ENCODE measurements around the gene DNAJC5.
"Not testable (repeated sequence)": the region's sequence is repeated elsewhere in the genome, so short reads cannot be mapped to it uniquely, and the experiment has no call there.

The DNAJC5 gene

GRCh38 chr20:63968928-63969760 is 74.2 kb downstream of the DNAJC5 start:
- Histone ChIP-seq H3K4me1 (ENCODE audit: control insufficient read depth in 1 of 2, insufficient read depth in 2 of 2, low read length in 2 of 2) (peaks cover 6 to 21% of the 10 kb centered on the region in 2 donors), H3K27me3 (ENCODE audit: low read depth, low read length) (no peaks in the 10 kb centered on the region), H3K9me3 (ENCODE audit: control insufficient read depth in 1 of 2, low read length in 2 of 2) (no peaks in the 10 kb centered on the region), H3K27ac (ENCODE audit: low read length) (peak overlapping the region; percentile 31), H3K4me3 (ENCODE audit: low read depth in 1 of 2, low read length in 2 of 2) (peak overlapping the region; percentile 42 to 76), H3K36me3 (ENCODE audit: control insufficient read depth in 1 of 2, insufficient read depth in 2 of 2, low read length in 2 of 2) (peaks cover 0 to 22% of the 10 kb centered on the region in 2 donors)

- H3K27me3 ChIP-seq (ENCODE audit: low read depth, low read length), result no peaks in the 10 kb centered on the region
- H3K36me3 ChIP-seq (ENCODE audit: control insufficient read depth in 1 of 2, insufficient read depth in 2 of 2, low read length in 2 of 2), result peaks cover 0 to 18% of the 10 kb centered on the region in 2 donors
- no peaks in the 10 kb centered on the region for H3K9me3 ChIP-seq (ENCODE audit: control insufficient read depth in 1 of 2, low read length in 2 of 2)
- H3K27ac ChIP-seq (ENCODE audit: low read length), result peak within 1 kb of the TSS; percentile 31
- peaks cover 6 to 24% of the 10 kb centered on the region in 2 donors for H3K4me1 ChIP-seq (ENCODE audit: control insufficient read depth in 1 of 2, insufficient read depth in 2 of 2, low read length in 2 of 2)
- H3K4me3 ChIP-seq (ENCODE audit: low read depth in 1 of 2, low read length in 2 of 2), result peak within 1 kb of the TSS; percentile 42 to 76
Measured at GRCh38 chr20:63969838-63970713, 75.2 kb downstream of the DNAJC5 start, which contains the start of gene ZNF512B. Gene ZNF512B, minus strand, starts transcription at chr20:63969930. Its CDS starts 1,980 bp downstream, at chr20:63967950.

GRCh38 chr20:63970714-63971431 is 75.9 kb downstream of the DNAJC5 start:
- Histone ChIP-seq H3K27ac (ENCODE audit: low read length) (no peak overlapping the region), H3K9me3 (ENCODE audit: control insufficient read depth in 1 of 2, low read length in 2 of 2) (no peaks in the 10 kb centered on the region), H3K36me3 (ENCODE audit: control insufficient read depth in 1 of 2, insufficient read depth in 2 of 2, low read length in 2 of 2) (peaks cover 0 to 18% of the 10 kb centered on the region in 2 donors), H3K27me3 (ENCODE audit: low read depth, low read length) (no peaks in the 10 kb centered on the region), H3K4me1 (ENCODE audit: control insufficient read depth in 1 of 2, insufficient read depth in 2 of 2, low read length in 2 of 2) (peaks cover 6 to 24% of the 10 kb centered on the region in 2 donors), H3K4me3 (ENCODE audit: low read depth in 1 of 2, low read length in 2 of 2) (no peak overlapping the region)

GRCh38 chr20:63971960-63972311 is 77.0 kb downstream of the DNAJC5 start:
- not testable (repeated sequence) for H3K36me3 ChIP-seq (ENCODE audit: control insufficient read depth in 1 of 2, insufficient read depth in 2 of 2, low read length in 2 of 2); H3K9me3 ChIP-seq (ENCODE audit: control insufficient read depth in 1 of 2, low read length in 2 of 2); H3K27me3 ChIP-seq (ENCODE audit: low read depth, low read length); H3K4me3 ChIP-seq (ENCODE audit: low read depth in 1 of 2, low read length in 2 of 2); H3K27ac ChIP-seq (ENCODE audit: low read length)
- peaks cover 6 to 24% of the 10 kb centered on the region in 2 donors for H3K4me1 ChIP-seq (ENCODE audit: control insufficient read depth in 1 of 2, insufficient read depth in 2 of 2, low read length in 2 of 2)

GRCh38 chr20:63972312-63973159 is 77.6 kb downstream of the DNAJC5 start:
- no peak overlapping the region for H3K27ac ChIP-seq (ENCODE audit: low read length)

GRCh38 chr20:63973160-63973479 is 78.2 kb downstream of the DNAJC5 start:
- Histone ChIP-seq H3K27ac (ENCODE audit: low read length) (no peak overlapping the region), H3K4me1 (ENCODE audit: control insufficient read depth in 1 of 2, insufficient read depth in 2 of 2, low read length in 2 of 2) (peaks cover 6 to 24% of the 10 kb centered on the region in 2 donors), H3K36me3 (ENCODE audit: control insufficient read depth in 1 of 2, insufficient read depth in 2 of 2, low read length in 2 of 2) (no peaks in the 10 kb centered on the region), H3K9me3 (ENCODE audit: control insufficient read depth in 1 of 2, low read length in 2 of 2) (no peaks in the 10 kb centered on the region), H3K27me3 (ENCODE audit: low read depth, low read length) (no peaks in the 10 kb centered on the region), H3K4me3 (ENCODE audit: low read depth in 1 of 2, low read length in 2 of 2) (no peak overlapping the region)

More at GRCh38 chr20:63972312-63973159, 77.6 kb downstream of the DNAJC5 start:
- Histone ChIP-seq H3K27me3 (ENCODE audit: low read depth, low read length) (no peaks in the 10 kb centered on the region), H3K4me1 (ENCODE audit: control insufficient read depth in 1 of 2, insufficient read depth in 2 of 2, low read length in 2 of 2) (peaks cover 6 to 24% of the 10 kb centered on the region in 2 donors), H3K4me3 (ENCODE audit: low read depth in 1 of 2, low read length in 2 of 2) (no peak overlapping the region), H3K9me3 (ENCODE audit: control insufficient read depth in 1 of 2, low read length in 2 of 2) (no peaks in the 10 kb centered on the region), H3K36me3 (ENCODE audit: control insufficient read depth in 1 of 2, insufficient read depth in 2 of 2, low read length in 2 of 2) (peaks cover 0 to 4% of the 10 kb centered on the region in 2 donors)

- H3K4me1 ChIP-seq (ENCODE audit: control insufficient read depth in 1 of 2, insufficient read depth in 2 of 2, low read length in 2 of 2), result peaks cover under 1 to 22% of the 10 kb centered on the region in 2 donors
- no peaks in the 10 kb centered on the region for H3K9me3 ChIP-seq (ENCODE audit: control insufficient read depth in 1 of 2, low read length in 2 of 2)
- no peak overlapping the region for H3K27ac ChIP-seq (ENCODE audit: low read length)
- peak overlapping the region in 1 of 2 donors; percentile 36 for H3K4me3 ChIP-seq (ENCODE audit: low read depth in 1 of 2, low read length in 2 of 2)
- H3K36me3 ChIP-seq (ENCODE audit: control insufficient read depth in 1 of 2, insufficient read depth in 2 of 2, low read length in 2 of 2), result no peaks in the 10 kb centered on the region
- no peaks in the 10 kb centered on the region for H3K27me3 ChIP-seq (ENCODE audit: low read depth, low read length)
Measured at GRCh38 chr20:63973636-63974401, 78.9 kb downstream of the DNAJC5 start.

GRCh38 chr20:63974402-63975200 is 79.7 kb downstream of the DNAJC5 start:
- Histone ChIP-seq H3K9me3 (ENCODE audit: control insufficient read depth in 1 of 2, low read length in 2 of 2) (no peaks in the 10 kb centered on the region), H3K27me3 (ENCODE audit: low read depth, low read length) (no peaks in the 10 kb centered on the region), H3K36me3 (ENCODE audit: control insufficient read depth in 1 of 2, insufficient read depth in 2 of 2, low read length in 2 of 2) (no peaks in the 10 kb centered on the region), H3K4me3 (ENCODE audit: low read depth in 1 of 2, low read length in 2 of 2) (no peak overlapping the region), H3K27ac (ENCODE audit: low read length) (no peak overlapping the region), H3K4me1 (ENCODE audit: control insufficient read depth in 1 of 2, insufficient read depth in 2 of 2, low read length in 2 of 2) (peaks cover 0 to 20% of the 10 kb centered on the region in 2 donors)

GRCh38 chr20:63976511-63976910 is 81.6 kb downstream of the DNAJC5 start:
- not testable (repeated sequence) for H3K4me3 ChIP-seq (ENCODE audit: low read depth in 1 of 2, low read length in 2 of 2); H3K27ac ChIP-seq (ENCODE audit: low read length); H3K36me3 ChIP-seq (ENCODE audit: control insufficient read depth in 1 of 2, insufficient read depth in 2 of 2, low read length in 2 of 2); H3K27me3 ChIP-seq (ENCODE audit: low read depth, low read length); H3K9me3 ChIP-seq (ENCODE audit: control insufficient read depth in 1 of 2, low read length in 2 of 2)
- peaks cover 0 to 27% of the 10 kb centered on the region in 2 donors for H3K4me1 ChIP-seq (ENCODE audit: control insufficient read depth in 1 of 2, insufficient read depth in 2 of 2, low read length in 2 of 2)
